ENCODE measurements around the gene RAPGEF6.
A peak's percentile ranks its signal among the peaks of the same experiment; 100 is the strongest.

The RAPGEF6 gene

DNA sequence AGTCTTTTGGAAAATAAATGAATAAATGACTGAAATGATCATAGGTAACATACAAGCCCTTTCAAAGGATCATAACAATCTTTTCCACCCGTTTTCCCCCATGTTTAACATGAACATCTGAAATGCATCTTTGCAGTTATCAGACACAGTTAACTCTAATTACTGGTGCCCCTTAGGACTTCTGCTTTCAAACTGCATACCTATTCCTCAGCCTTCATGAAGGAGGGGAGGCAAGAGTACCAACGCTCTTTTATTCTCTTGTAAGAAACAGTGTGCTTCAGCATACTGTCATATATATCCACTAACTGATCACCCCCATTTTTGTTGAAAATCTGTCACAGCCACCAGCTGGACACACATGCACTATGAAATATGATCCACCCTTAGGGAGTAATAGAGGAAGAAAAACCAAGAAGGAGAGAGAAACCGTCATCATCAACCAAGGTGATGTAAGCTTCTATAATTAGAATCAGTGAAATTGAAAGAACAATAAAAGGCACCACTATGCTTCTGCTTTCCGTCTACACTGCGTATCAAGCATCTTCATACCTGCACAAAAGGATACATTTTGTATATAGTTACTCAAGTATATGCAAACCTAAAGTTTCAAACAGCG is 98.7 kb downstream of the RAPGEF6 start:
- H3K4me3 ChIP-seq (ENCODE audit: low read depth, low read length): no peak overlapping the region
- in situ Hi-C loops (cut with HindIII; ENCODE audit: low sequenced_read_pairs): no loop called here
- TF ChIP-seq, protein P1, sequence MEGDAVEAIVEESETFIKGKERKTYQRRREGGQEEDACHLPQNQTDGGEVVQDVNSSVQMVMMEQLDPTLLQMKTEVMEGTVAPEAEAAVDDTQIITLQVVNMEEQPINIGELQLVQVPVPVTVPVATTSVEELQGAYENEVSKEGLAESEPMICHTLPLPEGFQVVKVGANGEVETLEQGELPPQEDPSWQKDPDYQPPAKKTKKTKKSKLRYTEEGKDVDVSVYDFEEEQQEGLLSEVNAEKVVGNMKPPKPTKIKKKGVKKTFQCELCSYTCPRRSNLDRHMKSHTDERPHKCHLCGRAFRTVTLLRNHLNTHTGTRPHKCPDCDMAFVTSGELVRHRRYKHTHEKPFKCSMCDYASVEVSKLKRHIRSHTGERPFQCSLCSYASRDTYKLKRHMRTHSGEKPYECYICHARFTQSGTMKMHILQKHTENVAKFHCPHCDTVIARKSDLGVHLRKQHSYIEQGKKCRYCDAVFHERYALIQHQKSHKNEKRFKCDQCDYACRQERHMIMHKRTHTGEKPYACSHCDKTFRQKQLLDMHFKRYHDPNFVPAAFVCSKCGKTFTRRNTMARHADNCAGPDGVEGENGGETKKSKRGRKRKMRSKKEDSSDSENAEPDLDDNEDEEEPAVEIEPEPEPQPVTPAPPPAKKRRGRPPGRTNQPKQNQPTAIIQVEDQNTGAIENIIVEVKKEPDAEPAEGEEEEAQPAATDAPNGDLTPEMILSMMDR (IDR thresholded peaks at IDR 0.05; ENCODE audit: low read depth, low read length): no peak
- DNase-seq (ENCODE audit: low read depth, low spot score): peak; percentile 73

DNA sequence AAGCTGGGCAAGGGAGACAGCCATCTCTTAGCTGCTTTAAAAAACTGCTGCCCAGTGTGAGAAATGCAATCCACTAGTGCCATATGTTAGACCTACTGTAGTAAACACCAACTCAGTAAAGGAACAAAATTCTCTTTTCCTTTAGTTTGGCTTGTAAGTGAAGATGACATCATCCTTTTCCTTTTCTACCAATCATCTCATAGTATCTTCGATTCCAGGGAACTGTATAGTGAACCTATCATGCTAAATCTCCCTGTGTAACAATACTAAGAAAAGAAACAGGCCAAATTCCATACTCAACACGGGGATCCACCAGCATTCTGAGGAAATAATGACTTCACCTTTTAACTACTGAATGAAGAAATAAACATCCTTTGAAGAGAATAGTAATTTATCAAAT is 100.1 kb downstream of the RAPGEF6 start:
- TF ChIP-seq, protein P1 (IDR thresholded peaks at IDR 0.05; ENCODE audit: low read depth, low read length): no peak
- in situ Hi-C loops (cut with HindIII; ENCODE audit: low sequenced_read_pairs): no loop called here
- DNase-seq (ENCODE audit: low read depth, low spot score): no peak
- H3K4me3 ChIP-seq (ENCODE audit: low read depth, low read length): no peak overlapping the region

DNA sequence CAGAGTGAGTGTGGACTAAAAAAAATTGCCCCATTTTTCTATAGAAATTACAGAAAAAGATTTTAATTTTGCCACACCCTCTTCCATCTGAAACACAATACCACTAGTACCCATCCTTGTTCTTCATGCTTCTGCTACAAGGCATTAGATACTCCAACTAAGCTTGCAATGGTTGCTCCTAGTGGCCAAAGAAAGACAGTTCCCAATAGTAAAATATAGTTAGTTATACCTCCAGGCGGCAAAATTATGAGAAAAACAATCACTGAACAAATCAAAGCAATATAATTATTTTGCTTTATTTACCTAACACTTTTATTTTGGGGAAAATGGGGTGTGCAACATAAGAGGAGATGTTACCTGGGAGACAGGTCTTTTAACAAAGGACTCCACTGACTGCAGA is 101.2 kb downstream of the RAPGEF6 start:
- in situ Hi-C loops (cut with HindIII; ENCODE audit: low sequenced_read_pairs): no loop called here
- DNase-seq (ENCODE audit: low read depth, low spot score): no peak
- TF ChIP-seq, protein P1 (IDR thresholded peaks at IDR 0.05; ENCODE audit: low read depth, low read length): peak; percentile 23
- H3K4me3 ChIP-seq (ENCODE audit: low read depth, low read length): no peak overlapping the region

DNA sequence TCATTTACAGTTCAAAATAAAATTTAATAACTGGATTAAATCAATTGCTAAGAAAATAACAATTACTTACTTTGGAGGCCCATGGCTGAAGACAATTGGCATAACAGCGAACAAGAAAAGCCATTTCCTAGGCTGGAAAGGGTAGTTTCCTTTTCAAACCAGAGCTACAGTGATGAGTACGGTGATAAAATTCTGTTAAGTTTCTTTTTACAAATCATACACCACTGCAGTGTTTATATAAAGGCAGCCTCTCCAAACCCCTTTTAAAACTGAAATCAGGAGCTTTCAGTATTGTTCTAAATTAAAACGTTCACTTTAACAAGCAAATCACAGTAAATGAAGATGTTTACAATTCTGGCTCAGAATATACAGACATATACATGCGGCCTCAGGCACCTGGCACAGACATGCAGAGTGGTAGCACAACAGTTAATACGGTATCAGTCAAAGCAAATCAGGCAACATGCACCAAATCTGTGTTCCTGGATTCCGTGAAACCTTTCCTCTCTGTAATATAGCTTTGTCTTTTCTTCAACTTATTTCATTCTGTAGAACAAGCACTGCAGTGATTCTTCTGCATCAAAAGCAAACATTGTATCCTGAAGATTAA is 102.9 kb downstream of the RAPGEF6 start:
- in situ Hi-C loops (cut with HindIII; ENCODE audit: low sequenced_read_pairs): no loop called here
- no peak overlapping the region for H3K4me3 ChIP-seq (ENCODE audit: low read depth, low read length)
- TF ChIP-seq, protein P1 (IDR thresholded peaks at IDR 0.05; ENCODE audit: low read depth, low read length): no peak
- DNase-seq (ENCODE audit: low read depth, low spot score): no peak

DNA sequence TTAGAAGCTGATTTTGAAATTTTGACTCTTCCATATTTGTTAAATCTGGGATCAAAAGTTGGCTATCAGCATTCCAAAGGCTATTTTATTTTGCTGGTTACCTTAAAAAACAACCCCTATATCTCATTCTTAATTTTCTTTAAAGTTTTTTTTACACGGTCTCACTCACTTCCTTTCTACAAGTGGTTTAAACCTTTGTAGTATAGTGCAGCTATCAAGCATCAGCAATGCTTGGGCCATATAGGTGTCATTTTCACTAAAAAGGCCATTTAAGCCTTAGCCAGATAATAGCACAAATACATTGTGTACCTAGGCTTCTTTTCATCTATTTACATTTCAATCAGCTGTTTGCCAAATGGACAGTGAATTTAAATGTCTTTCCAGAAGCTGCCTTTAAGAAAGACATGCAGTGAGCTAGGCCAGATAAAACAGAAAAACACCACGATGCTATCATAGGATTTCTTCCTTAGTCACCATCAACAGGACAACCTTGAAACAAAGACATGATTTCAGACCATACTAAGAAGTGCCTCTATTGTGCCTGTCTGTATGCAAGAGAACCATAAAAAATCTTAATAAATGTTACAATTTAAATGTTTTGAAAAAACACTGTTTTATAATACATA is 104.2 kb downstream of the RAPGEF6 start:
- no peak overlapping the region for H3K4me3 ChIP-seq (ENCODE audit: low read depth, low read length)
- DNase-seq (ENCODE audit: low read depth, low spot score): no peak
- TF ChIP-seq, protein P1 (IDR thresholded peaks at IDR 0.05; ENCODE audit: low read depth, low read length): no peak
- in situ Hi-C loops (cut with HindIII; ENCODE audit: low sequenced_read_pairs): no loop called here

DNA sequence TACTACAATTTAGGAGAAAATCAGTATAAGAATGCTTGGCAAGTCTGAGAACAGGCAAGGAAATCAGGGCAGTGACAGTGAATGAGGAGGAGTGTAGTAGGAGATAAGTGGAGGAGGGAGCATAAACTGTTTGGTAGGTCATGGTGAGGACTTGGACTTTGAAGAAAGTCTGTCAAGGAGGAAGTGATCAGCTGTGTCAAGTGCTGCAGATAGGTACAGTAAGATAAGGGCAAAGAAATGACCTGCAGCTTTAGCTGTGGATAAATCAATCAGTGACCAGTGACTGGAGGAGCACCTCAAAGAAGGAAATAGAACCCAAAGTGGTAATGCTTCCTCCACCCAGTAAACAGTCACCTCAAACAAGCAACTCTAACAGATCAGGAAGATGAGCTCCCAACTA is 106.3 kb downstream of the RAPGEF6 start:
- DNase-seq (ENCODE audit: low read depth, low spot score): no peak
- in situ Hi-C loops (cut with HindIII; ENCODE audit: low sequenced_read_pairs): no loop called here
- TF ChIP-seq, protein P1 (IDR thresholded peaks at IDR 0.05; ENCODE audit: low read depth, low read length): no peak
- no peak overlapping the region for H3K4me3 ChIP-seq (ENCODE audit: low read depth, low read length)
